ENCODE data around the gene FANCL.
"Not testable (repeated sequence)": the region's sequence is repeated elsewhere in the genome, so short reads cannot be mapped to it uniquely, and the experiment has no call there.

The FANCL gene

DNA sequence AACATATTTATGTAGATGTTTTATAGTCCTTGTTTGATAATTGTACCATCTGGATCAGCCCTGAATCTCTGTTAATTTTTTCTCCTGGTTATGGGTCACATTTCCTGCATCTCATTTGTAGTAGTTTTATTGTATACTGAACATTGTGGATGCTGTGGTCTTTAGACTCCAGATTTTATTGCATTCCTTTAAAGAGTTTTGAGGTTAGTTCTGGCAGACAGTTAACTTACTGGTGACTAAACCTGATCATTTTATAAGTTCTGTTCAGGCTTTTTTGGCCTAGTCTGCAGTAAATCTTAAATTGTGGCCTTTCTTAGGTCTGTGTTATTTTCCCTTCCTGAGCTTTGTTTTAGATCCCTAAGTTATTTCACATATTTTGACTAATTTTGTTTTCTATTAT is 84.3 kb downstream of the FANCL start:
- no peaks in the 10 kb centered on the region for H3K27me3 ChIP-seq (replicated peaks; ENCODE audit: control insufficient read depth, insufficient read depth, low read length, poor library complexity, severe bottlenecking)
- DNase-seq: no peak
- H3K27ac ChIP-seq (ENCODE audit: insufficient read depth, low read length, poor library complexity, severe bottlenecking): no peak overlapping the region
- no peaks in the 10 kb centered on the region for H3K4me1 ChIP-seq (ENCODE audit: control insufficient read depth, insufficient read depth, low read length, poor library complexity, severe bottlenecking)
- H3K36me3 ChIP-seq (ENCODE audit: control insufficient read depth, insufficient read depth, low read length): peaks cover 8% of the 10 kb centered on the region
- no peaks in the 10 kb centered on the region for H3K9me3 ChIP-seq (ENCODE audit: control insufficient read depth, low read length)
- no peak overlapping the region for H3K4me3 ChIP-seq (ENCODE audit: insufficient read depth, low read depth, low read length, poor library complexity, severe bottlenecking)

DNA sequence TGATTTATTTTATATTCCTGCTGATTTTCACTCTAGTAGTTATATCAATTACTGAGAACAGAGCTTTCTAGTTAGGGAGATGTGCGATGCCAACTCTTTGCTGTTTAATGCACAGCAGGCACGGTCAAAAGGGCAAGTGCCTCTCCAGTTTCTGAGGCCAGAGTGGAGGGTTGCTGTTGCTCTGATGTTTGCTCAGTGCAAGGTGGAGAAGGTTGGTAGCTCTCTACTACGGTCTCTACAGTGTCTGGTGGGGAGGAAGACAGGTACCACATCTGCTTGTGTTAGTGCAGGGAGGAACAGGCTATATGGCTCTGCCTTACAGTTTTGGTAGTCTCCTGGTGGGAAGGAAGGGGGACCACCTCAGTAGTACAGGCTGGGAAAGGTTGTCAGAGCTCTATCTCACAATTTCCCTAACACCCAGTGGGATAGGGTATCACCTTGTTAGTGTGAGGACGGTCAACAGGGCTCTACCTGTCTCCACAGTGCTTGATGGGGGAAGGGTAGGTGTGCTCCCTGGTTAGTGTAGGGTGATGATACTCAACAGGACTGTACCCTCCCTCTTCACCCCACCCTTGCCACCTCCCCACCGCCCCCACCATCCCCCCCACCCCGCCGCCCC is 85.9 kb downstream of the FANCL start:
- Histone ChIP-seq H3K36me3 (ENCODE audit: control insufficient read depth, insufficient read depth, low read length) (peaks cover 3% of the 10 kb centered on the region), H3K27ac (ENCODE audit: insufficient read depth, low read length, poor library complexity, severe bottlenecking) (no peak overlapping the region), H3K4me3 (ENCODE audit: insufficient read depth, low read depth, low read length, poor library complexity, severe bottlenecking) (no peak overlapping the region), H3K4me1 (ENCODE audit: control insufficient read depth, insufficient read depth, low read length, poor library complexity, severe bottlenecking) (no peaks in the 10 kb centered on the region), H3K9me3 (ENCODE audit: control insufficient read depth, low read length) (no peaks in the 10 kb centered on the region), H3K27me3 (replicated peaks; ENCODE audit: control insufficient read depth, insufficient read depth, low read length, poor library complexity, severe bottlenecking) (no peaks in the 10 kb centered on the region)
- no peak for DNase-seq

DNA sequence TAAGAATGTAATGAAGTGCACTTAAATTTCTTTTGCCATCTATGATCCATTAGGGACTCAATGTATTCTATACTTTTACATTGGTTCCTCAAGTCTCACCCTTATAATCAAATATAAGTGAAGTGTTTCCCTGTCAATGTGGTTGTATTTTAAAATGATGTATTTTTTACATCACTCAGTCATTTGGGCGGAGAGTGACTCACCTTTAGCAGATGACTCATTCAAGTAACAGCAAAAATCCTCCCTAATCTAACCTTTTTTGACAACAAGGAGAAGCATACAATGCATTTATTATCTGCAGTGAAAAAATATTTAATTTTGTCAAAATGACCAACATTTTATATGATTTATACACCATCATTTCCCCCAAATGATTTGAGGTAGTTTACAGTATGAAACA is 94.4 kb downstream of the FANCL start:
- Histone ChIP-seq H3K27ac (ENCODE audit: insufficient read depth, low read length, poor library complexity, severe bottlenecking) (no peak overlapping the region), H3K9me3 (ENCODE audit: control insufficient read depth, low read length) (no peaks in the 10 kb centered on the region), H3K4me1 (ENCODE audit: control insufficient read depth, insufficient read depth, low read length, poor library complexity, severe bottlenecking) (no peaks in the 10 kb centered on the region), H3K27me3 (replicated peaks; ENCODE audit: control insufficient read depth, insufficient read depth, low read length, poor library complexity, severe bottlenecking) (no peaks in the 10 kb centered on the region), H3K36me3 (ENCODE audit: control insufficient read depth, insufficient read depth, low read length) (no peaks in the 10 kb centered on the region), H3K4me3 (ENCODE audit: insufficient read depth, low read depth, low read length, poor library complexity, severe bottlenecking) (no peak overlapping the region)
- no peak for DNase-seq

DNA sequence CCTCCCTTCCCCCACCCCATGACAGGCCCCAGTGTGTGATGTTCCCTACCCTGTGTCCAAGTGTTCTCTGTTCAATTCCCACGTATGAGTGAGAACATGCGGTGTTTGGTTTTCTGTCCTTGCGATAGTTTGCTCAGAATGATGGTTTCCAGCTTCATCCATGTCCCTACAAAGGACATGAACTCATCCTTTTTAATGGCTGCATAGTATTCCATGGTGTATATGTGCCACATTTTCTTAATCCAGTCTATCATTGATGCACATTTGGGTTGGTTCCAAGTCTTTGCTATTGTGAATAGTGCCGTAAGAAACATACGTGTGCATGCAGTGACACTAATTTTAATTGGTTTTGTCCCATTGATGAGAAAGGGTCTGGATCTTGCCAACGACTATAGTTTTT is 95.4 kb downstream of the FANCL start:
- DNase-seq; H3K27ac ChIP-seq (ENCODE audit: insufficient read depth, low read length, poor library complexity, severe bottlenecking); H3K9me3 ChIP-seq (ENCODE audit: control insufficient read depth, low read length); H3K36me3 ChIP-seq (ENCODE audit: control insufficient read depth, insufficient read depth, low read length); H3K4me1 ChIP-seq (ENCODE audit: control insufficient read depth, insufficient read depth, low read length, poor library complexity, severe bottlenecking); H3K27me3 ChIP-seq (replicated peaks; ENCODE audit: control insufficient read depth, insufficient read depth, low read length, poor library complexity, severe bottlenecking); H3K4me3 ChIP-seq (ENCODE audit: insufficient read depth, low read depth, low read length, poor library complexity, severe bottlenecking): not testable (repeated sequence)

DNA sequence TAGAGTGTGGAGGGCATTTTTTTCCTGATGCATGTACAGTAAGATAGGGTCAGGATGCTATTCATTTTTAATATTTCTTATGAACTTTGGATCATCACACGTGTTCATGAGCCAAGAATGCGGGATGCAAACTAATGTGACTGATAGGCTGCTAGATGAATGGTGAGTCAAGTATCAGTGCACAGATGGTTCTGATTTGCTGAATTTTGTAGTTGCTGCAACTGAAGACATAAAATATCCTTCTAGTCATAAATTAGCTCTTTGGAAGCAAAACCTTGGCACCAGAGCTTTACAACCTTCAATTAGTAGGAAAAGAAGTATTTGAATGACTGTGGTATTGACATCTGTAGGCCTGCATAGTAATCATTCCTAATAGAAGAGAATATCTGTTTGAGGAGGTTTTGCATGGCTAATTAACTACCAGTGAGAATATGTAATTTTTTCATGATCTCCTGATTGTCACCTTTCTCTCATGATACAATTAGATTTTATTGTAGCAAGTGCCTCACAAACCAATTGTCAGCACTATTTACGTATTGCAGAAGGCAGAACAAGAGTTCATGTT is 100.5 kb downstream of the FANCL start:
- DNase-seq: no peak
- H3K27ac ChIP-seq (ENCODE audit: insufficient read depth, low read length, poor library complexity, severe bottlenecking): no peak overlapping the region
- H3K36me3 ChIP-seq (ENCODE audit: control insufficient read depth, insufficient read depth, low read length): no peaks in the 10 kb centered on the region
- no peaks in the 10 kb centered on the region for H3K4me1 ChIP-seq (ENCODE audit: control insufficient read depth, insufficient read depth, low read length, poor library complexity, severe bottlenecking)
- H3K27me3 ChIP-seq (replicated peaks; ENCODE audit: control insufficient read depth, insufficient read depth, low read length, poor library complexity, severe bottlenecking): no peaks in the 10 kb centered on the region
- H3K4me3 ChIP-seq (ENCODE audit: insufficient read depth, low read depth, low read length, poor library complexity, severe bottlenecking): no peak overlapping the region
- no peaks in the 10 kb centered on the region for H3K9me3 ChIP-seq (ENCODE audit: control insufficient read depth, low read length)

DNA sequence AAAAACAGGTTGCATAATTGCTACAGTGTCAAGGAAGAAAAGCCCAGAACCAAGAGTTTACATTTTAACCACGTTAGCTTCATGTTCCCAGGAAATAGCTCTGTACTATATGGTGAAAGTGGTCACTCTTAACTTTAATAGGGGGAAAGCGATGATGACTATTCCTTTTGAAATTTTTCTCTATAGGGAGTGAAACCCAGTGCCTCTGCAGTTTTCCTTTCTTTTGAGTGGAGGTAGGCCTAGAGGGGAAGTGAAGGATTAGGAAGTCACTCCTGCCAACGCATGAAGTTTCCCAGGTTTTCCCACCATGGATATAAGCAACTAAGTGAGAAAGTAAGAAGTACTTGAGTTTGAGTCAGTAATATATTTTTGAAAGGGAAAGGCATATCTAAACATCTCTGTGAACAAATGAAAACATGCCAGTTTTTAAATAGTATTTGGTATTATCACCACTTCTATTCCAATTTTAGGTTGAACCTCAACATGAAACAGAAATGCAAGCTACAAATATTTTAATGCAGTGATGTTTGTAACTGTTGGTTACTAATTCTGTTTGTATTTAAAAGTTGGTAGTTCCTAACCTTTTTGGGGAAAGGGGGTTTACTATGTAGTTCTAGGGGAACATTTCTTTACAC is 102.6 kb downstream of the FANCL start:
- H3K27me3 ChIP-seq (replicated peaks; ENCODE audit: control insufficient read depth, insufficient read depth, low read length, poor library complexity, severe bottlenecking): no peaks in the 10 kb centered on the region
- no peak overlapping the region for H3K4me3 ChIP-seq (ENCODE audit: insufficient read depth, low read depth, low read length, poor library complexity, severe bottlenecking)
- no peaks in the 10 kb centered on the region for H3K4me1 ChIP-seq (ENCODE audit: control insufficient read depth, insufficient read depth, low read length, poor library complexity, severe bottlenecking)
- DNase-seq: no peak
- H3K9me3 ChIP-seq (ENCODE audit: control insufficient read depth, low read length): no peaks in the 10 kb centered on the region
- H3K27ac ChIP-seq (ENCODE audit: insufficient read depth, low read length, poor library complexity, severe bottlenecking): no peak overlapping the region
- no peaks in the 10 kb centered on the region for H3K36me3 ChIP-seq (ENCODE audit: control insufficient read depth, insufficient read depth, low read length)

DNA sequence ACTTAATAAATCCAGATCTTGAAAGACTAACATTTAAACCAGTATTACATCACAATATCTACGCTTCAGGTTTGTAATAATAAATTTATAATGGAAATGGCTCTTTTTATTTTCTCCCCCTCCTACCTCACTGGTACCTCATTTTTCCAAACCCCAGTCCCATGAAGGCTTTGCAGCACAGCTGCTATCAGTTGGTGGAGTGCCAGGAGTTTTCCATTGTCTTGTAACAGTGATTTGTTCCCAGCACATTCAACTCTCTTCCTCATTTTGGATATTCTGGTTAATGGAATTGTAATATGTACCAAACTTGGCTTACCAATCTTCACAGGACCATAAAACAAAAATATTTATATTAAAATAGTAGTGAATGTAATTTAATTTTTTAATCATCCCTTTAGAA is 103.3 kb downstream of the FANCL start:
- H3K27me3 ChIP-seq (replicated peaks; ENCODE audit: control insufficient read depth, insufficient read depth, low read length, poor library complexity, severe bottlenecking): no peaks in the 10 kb centered on the region
- H3K9me3 ChIP-seq (ENCODE audit: control insufficient read depth, low read length): no peaks in the 10 kb centered on the region
- H3K36me3 ChIP-seq (ENCODE audit: control insufficient read depth, insufficient read depth, low read length): no peaks in the 10 kb centered on the region
- DNase-seq: no peak
- no peak overlapping the region for H3K4me3 ChIP-seq (ENCODE audit: insufficient read depth, low read depth, low read length, poor library complexity, severe bottlenecking)
- no peaks in the 10 kb centered on the region for H3K4me1 ChIP-seq (ENCODE audit: control insufficient read depth, insufficient read depth, low read length, poor library complexity, severe bottlenecking)
- no peak overlapping the region for H3K27ac ChIP-seq (ENCODE audit: insufficient read depth, low read length, poor library complexity, severe bottlenecking)

DNA sequence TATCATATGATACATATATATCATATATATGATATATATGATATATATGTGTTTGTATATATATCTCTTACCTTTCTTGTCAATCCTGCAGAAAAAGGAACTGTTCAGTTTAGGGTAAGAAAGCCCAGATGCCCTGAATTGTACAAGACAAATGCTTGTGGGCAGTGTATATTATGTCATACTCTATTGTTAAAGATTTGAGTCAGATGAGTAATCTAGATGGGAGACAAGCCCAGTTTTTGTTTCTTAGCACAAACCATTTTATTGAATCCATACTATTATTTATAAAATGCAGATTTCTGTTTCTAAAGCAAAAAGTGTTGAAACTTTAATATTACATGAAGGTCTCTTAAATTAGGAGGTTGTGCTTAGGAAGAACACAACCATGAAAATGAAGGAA is 103.9 kb downstream of the FANCL start:
- H3K27me3 ChIP-seq (replicated peaks; ENCODE audit: control insufficient read depth, insufficient read depth, low read length, poor library complexity, severe bottlenecking): no peaks in the 10 kb centered on the region
- no peaks in the 10 kb centered on the region for H3K36me3 ChIP-seq (ENCODE audit: control insufficient read depth, insufficient read depth, low read length)
- H3K4me1 ChIP-seq (ENCODE audit: control insufficient read depth, insufficient read depth, low read length, poor library complexity, severe bottlenecking): no peaks in the 10 kb centered on the region
- DNase-seq: no peak
- H3K9me3 ChIP-seq (ENCODE audit: control insufficient read depth, low read length): no peaks in the 10 kb centered on the region
- no peak overlapping the region for H3K4me3 ChIP-seq (ENCODE audit: insufficient read depth, low read depth, low read length, poor library complexity, severe bottlenecking)
- H3K27ac ChIP-seq (ENCODE audit: insufficient read depth, low read length, poor library complexity, severe bottlenecking): no peak overlapping the region

DNA sequence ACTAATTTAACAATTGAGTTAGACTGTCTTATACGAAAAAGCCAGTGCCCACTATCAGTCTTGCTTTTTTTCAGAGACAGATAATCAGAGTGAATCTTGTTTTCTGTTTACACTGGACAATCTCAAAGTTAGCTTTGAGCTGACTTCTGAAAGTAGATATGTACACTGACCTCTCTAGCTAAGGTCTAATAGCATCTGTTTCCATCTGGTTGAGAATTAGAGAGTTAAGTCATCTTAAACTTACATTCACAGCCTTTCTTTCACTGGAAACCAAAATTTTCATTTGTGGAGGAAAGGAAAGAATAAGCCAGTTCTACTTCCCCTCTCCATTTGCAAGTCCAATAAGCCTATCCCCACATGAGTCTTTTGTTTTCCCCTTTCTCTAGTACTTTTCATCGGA is 105.3 kb downstream of the FANCL start:
- H3K27me3 ChIP-seq (replicated peaks; ENCODE audit: control insufficient read depth, insufficient read depth, low read length, poor library complexity, severe bottlenecking): no peaks in the 10 kb centered on the region
- DNase-seq: no peak
- H3K4me1 ChIP-seq (ENCODE audit: control insufficient read depth, insufficient read depth, low read length, poor library complexity, severe bottlenecking): no peaks in the 10 kb centered on the region
- H3K36me3 ChIP-seq (ENCODE audit: control insufficient read depth, insufficient read depth, low read length): peaks cover 3% of the 10 kb centered on the region
- no peak overlapping the region for H3K4me3 ChIP-seq (ENCODE audit: insufficient read depth, low read depth, low read length, poor library complexity, severe bottlenecking)
- H3K9me3 ChIP-seq (ENCODE audit: control insufficient read depth, low read length): no peaks in the 10 kb centered on the region
- no peak overlapping the region for H3K27ac ChIP-seq (ENCODE audit: insufficient read depth, low read length, poor library complexity, severe bottlenecking)

DNA sequence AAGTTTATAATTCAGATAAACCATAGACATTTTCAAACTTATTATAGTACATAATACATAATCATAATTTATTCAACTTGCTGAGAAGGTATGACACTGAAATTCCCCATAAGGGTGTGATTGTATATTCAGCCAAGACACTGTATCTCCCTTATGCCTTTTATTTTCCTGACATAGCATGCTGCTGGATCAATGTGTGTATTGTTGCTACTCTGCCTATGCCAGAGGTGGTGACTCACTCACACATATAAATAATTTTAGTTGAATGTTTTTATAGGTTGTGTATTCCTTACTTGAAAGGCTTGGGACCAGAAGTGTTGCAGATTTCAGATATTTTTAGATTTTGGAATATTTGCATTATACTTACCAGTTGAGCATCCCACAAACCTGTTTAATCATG is 107.7 kb downstream of the FANCL start:
- no peaks in the 10 kb centered on the region for H3K9me3 ChIP-seq (ENCODE audit: control insufficient read depth, low read length)
- no peaks in the 10 kb centered on the region for H3K27me3 ChIP-seq (replicated peaks; ENCODE audit: control insufficient read depth, insufficient read depth, low read length, poor library complexity, severe bottlenecking)
- H3K27ac ChIP-seq (ENCODE audit: insufficient read depth, low read length, poor library complexity, severe bottlenecking): no peak overlapping the region
- peaks cover 3% of the 10 kb centered on the region for H3K36me3 ChIP-seq (ENCODE audit: control insufficient read depth, insufficient read depth, low read length)
- H3K4me1 ChIP-seq (ENCODE audit: control insufficient read depth, insufficient read depth, low read length, poor library complexity, severe bottlenecking): no peaks in the 10 kb centered on the region
- DNase-seq: no peak
- no peak overlapping the region for H3K4me3 ChIP-seq (ENCODE audit: insufficient read depth, low read depth, low read length, poor library complexity, severe bottlenecking)

Measured in effector memory CD4-positive, alpha-beta T cell (primary cell).